Measurements from ENCODE around the gene COL18A1. TPM values are rescaled to one million over a fixed set of nuclear protein-coding genes. Genes with fewer than 3 reads are reported as not detected.
A peak's percentile ranks its signal among the peaks of the same experiment; 100 is the strongest.

COL18A1 gene
- total and polyA plus RNA-seq, 2 donors from 2014 or later: 150 to 316 TPM

DNA sequence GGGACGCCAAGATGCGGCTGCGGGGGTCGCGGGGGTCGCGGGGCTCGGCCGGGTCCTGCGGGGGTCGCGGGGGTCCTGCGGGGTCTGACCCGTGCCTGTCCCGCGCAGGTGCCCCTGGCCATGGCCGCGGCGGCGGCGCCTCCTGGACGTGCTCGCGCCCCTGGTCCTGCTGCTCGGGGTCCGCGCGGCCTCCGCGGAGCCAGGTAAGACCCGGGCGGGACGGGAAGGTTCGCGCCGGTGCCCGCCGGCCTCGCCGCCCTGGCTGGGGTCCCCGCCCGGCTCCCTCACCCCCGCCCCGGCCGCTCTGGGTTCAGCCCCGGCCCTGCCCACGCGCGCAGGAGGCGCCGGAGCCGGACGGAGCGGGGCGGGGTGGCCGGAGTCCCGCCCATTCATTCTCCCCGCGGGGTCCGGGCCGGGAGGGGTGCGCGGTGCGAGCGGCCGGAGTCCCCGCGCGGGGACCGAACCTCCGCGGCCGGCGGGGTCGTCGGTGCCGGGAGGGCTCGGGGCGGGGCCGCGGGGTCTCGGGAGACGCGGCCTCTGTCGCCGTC, 380 bp downstream of the COL18A1 start:
- FAIRE-seq: no peak
- TF ChIP-seq CTCF (IDR thresholded peaks at IDR 0.05; ENCODE audit: borderline replicate concordance, extremely low read depth, insufficient read depth): no peak
- intact Hi-C loops (cut with DNase I): no loop called here
- H3K9me3 ChIP-seq (ENCODE audit: control insufficient read depth in 2 of 3, insufficient read depth in 1 of 3, low read length in 3 of 3): peaks cover 0 to 4% (median 0%) of the 10 kb centered on the region in 3 donors
- no peaks in the 10 kb centered on the region for H3K36me3 ChIP-seq (ENCODE audit: control insufficient read depth in 2 of 3, insufficient read depth in 3 of 3, low read length in 3 of 3)
- no peaks in the 10 kb centered on the region for H3K27me3 ChIP-seq (ENCODE audit: control insufficient read depth, insufficient read depth, low read length)
- peaks cover 0 to 40% (median 32%) of the 10 kb centered on the region in 3 donors for H3K4me1 ChIP-seq (ENCODE audit: control insufficient read depth in 2 of 3, insufficient read depth in 2 of 3, low read depth in 1 of 3, low read length in 3 of 3)
- H3K9ac ChIP-seq (ENCODE audit: low read length in 3 of 3): peak overlapping the region in 2 of 3 donors; percentile 48 to 82
- peak in 2 of 5 donors; percentile 64 to 90 for DNase-seq
- H3K4me3 ChIP-seq (ENCODE audit: low read length in 3 of 3): peak overlapping the region in 1 of 3 donors; percentile 67
- peak overlapping the region; percentile 91 to 95 for H3K27ac ChIP-seq (ENCODE audit: low read depth in 2 of 2, low read length in 2 of 2)

GRCh38 chr21:45405819-45406762, 1.1 kb downstream of the COL18A1 start:
- intact Hi-C loops (cut with DNase I): no loop called here
- peak overlapping the region; percentile 91 to 95 for H3K27ac ChIP-seq (ENCODE audit: low read depth in 2 of 2, low read length in 2 of 2)
- TF ChIP-seq CTCF (IDR thresholded peaks at IDR 0.05; ENCODE audit: borderline replicate concordance, extremely low read depth, insufficient read depth): no peak
- peak overlapping the region; percentile 49 to 67 (median 65) for H3K4me3 ChIP-seq (ENCODE audit: low read length in 3 of 3)
- DNase-seq (peak; percentile 55 to 82 (median 73)), FAIRE-seq (no peak)
- H3K27me3 ChIP-seq (ENCODE audit: control insufficient read depth, insufficient read depth, low read length): no peaks in the 10 kb centered on the region
- no peaks in the 10 kb centered on the region for H3K36me3 ChIP-seq (ENCODE audit: control insufficient read depth in 2 of 3, insufficient read depth in 3 of 3, low read length in 3 of 3)
- H3K4me1 ChIP-seq (ENCODE audit: control insufficient read depth in 2 of 3, insufficient read depth in 2 of 3, low read depth in 1 of 3, low read length in 3 of 3): peaks cover 0 to 47% (median 38%) of the 10 kb centered on the region in 3 donors
- peak overlapping the region in 2 of 3 donors; percentile 48 to 82 for H3K9ac ChIP-seq (ENCODE audit: low read length in 3 of 3)
- peaks cover 0 to 3% (median 0%) of the 10 kb centered on the region in 3 donors for H3K9me3 ChIP-seq (ENCODE audit: control insufficient read depth in 2 of 3, insufficient read depth in 1 of 3, low read length in 3 of 3)

- peak overlapping the region; percentile 16 to 67 (median 52) for H3K4me3 ChIP-seq (ENCODE audit: low read length in 3 of 3)
- no peaks in the 10 kb centered on the region for H3K9me3 ChIP-seq (ENCODE audit: control insufficient read depth in 2 of 3, insufficient read depth in 1 of 3, low read length in 3 of 3)
- DNase-seq: peak in 4 of 5 donors; percentile 53 to 81 (median 68)
- H3K36me3 ChIP-seq (ENCODE audit: control insufficient read depth in 2 of 3, insufficient read depth in 3 of 3, low read length in 3 of 3): no peaks in the 10 kb centered on the region
- H3K4me1 ChIP-seq (ENCODE audit: control insufficient read depth in 2 of 3, insufficient read depth in 2 of 3, low read depth in 1 of 3, low read length in 3 of 3): peaks cover 0 to 49% (median 44%) of the 10 kb centered on the region in 3 donors
- TF ChIP-seq CTCF (IDR thresholded peaks at IDR 0.05; ENCODE audit: borderline replicate concordance, extremely low read depth, insufficient read depth): no peak
- peak overlapping the region in 2 of 3 donors; percentile 37 to 82 for H3K9ac ChIP-seq (ENCODE audit: low read length in 3 of 3)
- intact Hi-C loops (cut with DNase I): no loop called here
- H3K27me3 ChIP-seq (ENCODE audit: control insufficient read depth, insufficient read depth, low read length): no peaks in the 10 kb centered on the region
- no peak for FAIRE-seq
- H3K27ac ChIP-seq (ENCODE audit: low read depth in 2 of 2, low read length in 2 of 2): peak overlapping the region; percentile 91 to 95
Measured at GRCh38 chr21:45406801-45407628, 2.0 kb downstream of the COL18A1 start.

All from kidney (tissue), 14 donors.